Measurements from ENCODE around the gene TSPAN15.

TSPAN15 gene

GRCh38 chr10:69418052-69418752, 33.1 kb upstream of the TSPAN15 start:
- Histone ChIP-seq H3K79me2 (ENCODE audit: insufficient read depth, low read length) (no peaks in the 10 kb centered on the region), H3K4me3 (ENCODE audit: insufficient read depth, low read length, poor library complexity, severe bottlenecking) (no peak overlapping the region), H3K27ac (ENCODE audit: low read depth, low read length) (no peak overlapping the region), H2AFZ (ENCODE audit: low read depth, low read length, severe bottlenecking) (no peak overlapping the region), H4K20me1 (ENCODE audit: low read depth, low read length) (no peaks in the 10 kb centered on the region), H3K27me3 (ENCODE audit: low read length) (no peaks in the 10 kb centered on the region), H3K9ac (ENCODE audit: low read length) (no peak overlapping the region), H3F3A (ENCODE audit: insufficient read depth) (no peaks in the 10 kb centered on the region), H3K4me2 (ENCODE audit: low read depth, low read length, poor library complexity, severe bottlenecking) (no peak overlapping the region), H3K36me3 (ENCODE audit: low read length) (no peaks in the 10 kb centered on the region), H3K9me2 (replicated peaks; ENCODE audit: insufficient read depth, low read length) (no peaks in the 10 kb centered on the region), H3K9me3 (ENCODE audit: insufficient read depth, low read length) (no peaks in the 10 kb centered on the region)
- TF ChIP-seq CTCF (IDR thresholded peaks at IDR 0.05; ENCODE audit: insufficient read depth, low read length, poor library complexity, severe bottlenecking) (no peak), EZH2phosphoT487 (conservative IDR thresholded peaks at IDR 0.05; ENCODE audit: low read length) (no peak)

- H4K20me1 ChIP-seq (ENCODE audit: low read depth, low read length), result no peaks in the 10 kb centered on the region
- H3K9me3 ChIP-seq (ENCODE audit: insufficient read depth, low read length), result no peaks in the 10 kb centered on the region
- H3K4me3 ChIP-seq (ENCODE audit: insufficient read depth, low read length, poor library complexity, severe bottlenecking), result no peak overlapping the region
- H3K36me3 ChIP-seq (ENCODE audit: low read length), result no peaks in the 10 kb centered on the region
- H3K9me2 ChIP-seq (replicated peaks; ENCODE audit: insufficient read depth, low read length), result no peaks in the 10 kb centered on the region
- H3K79me2 ChIP-seq (ENCODE audit: insufficient read depth, low read length), result no peaks in the 10 kb centered on the region
- TF ChIP-seq EZH2phosphoT487 (conservative IDR thresholded peaks at IDR 0.05; ENCODE audit: low read length) (no peak), CTCF (IDR thresholded peaks at IDR 0.05; ENCODE audit: insufficient read depth, low read length, poor library complexity, severe bottlenecking) (no peak)
- no peak overlapping the region for H2AFZ ChIP-seq (ENCODE audit: low read depth, low read length, severe bottlenecking)
- no peaks in the 10 kb centered on the region for H3F3A ChIP-seq (ENCODE audit: insufficient read depth)
- H3K27me3 ChIP-seq (ENCODE audit: low read length), result no peaks in the 10 kb centered on the region
- H3K4me2 ChIP-seq (ENCODE audit: low read depth, low read length, poor library complexity, severe bottlenecking), result no peak overlapping the region
- H3K9ac ChIP-seq (ENCODE audit: low read length), result no peak overlapping the region
- no peak overlapping the region for H3K27ac ChIP-seq (ENCODE audit: low read depth, low read length)
Measured at GRCh38 chr10:69419096-69419743, 32.0 kb upstream of the TSPAN15 start.

GRCh38 chr10:69419744-69420126, 31.5 kb upstream of the TSPAN15 start:
- Histone ChIP-seq H3F3A (ENCODE audit: insufficient read depth) (no peaks in the 10 kb centered on the region), H3K79me2 (ENCODE audit: insufficient read depth, low read length) (no peaks in the 10 kb centered on the region), H3K36me3 (ENCODE audit: low read length) (no peaks in the 10 kb centered on the region), H3K9ac (ENCODE audit: low read length) (no peak overlapping the region), H3K4me3 (ENCODE audit: insufficient read depth, low read length, poor library complexity, severe bottlenecking) (no peak overlapping the region), H3K9me3 (ENCODE audit: insufficient read depth, low read length) (no peaks in the 10 kb centered on the region), H3K9me2 (replicated peaks; ENCODE audit: insufficient read depth, low read length) (no peaks in the 10 kb centered on the region), H3K4me2 (ENCODE audit: low read depth, low read length, poor library complexity, severe bottlenecking) (no peak overlapping the region), H3K27me3 (ENCODE audit: low read length) (no peaks in the 10 kb centered on the region), H4K20me1 (ENCODE audit: low read depth, low read length) (no peaks in the 10 kb centered on the region), H3K27ac (ENCODE audit: low read depth, low read length) (no peak overlapping the region), H2AFZ (ENCODE audit: low read depth, low read length, severe bottlenecking) (no peak overlapping the region)
- TF ChIP-seq EZH2phosphoT487 (conservative IDR thresholded peaks at IDR 0.05; ENCODE audit: low read length) (no peak), CTCF (IDR thresholded peaks at IDR 0.05; ENCODE audit: insufficient read depth, low read length, poor library complexity, severe bottlenecking) (no peak)

Data from SU-DHL-6 (cell line).